Raji (cell line): ENCODE data around the gene LIPT1.
A peak's percentile ranks its signal among the peaks of the same experiment; 100 is the strongest.

Experiments used
- POLR2A ChIP-seq: IDR thresholded peaks from 2 replicates; pipeline ENCODE4 v1.6.1; 2011; ENCODE audit warnings: low read depth, low read length, control low read depth; ENCODE audit not compliant: insufficient read depth

The LIPT1 gene

DNA sequence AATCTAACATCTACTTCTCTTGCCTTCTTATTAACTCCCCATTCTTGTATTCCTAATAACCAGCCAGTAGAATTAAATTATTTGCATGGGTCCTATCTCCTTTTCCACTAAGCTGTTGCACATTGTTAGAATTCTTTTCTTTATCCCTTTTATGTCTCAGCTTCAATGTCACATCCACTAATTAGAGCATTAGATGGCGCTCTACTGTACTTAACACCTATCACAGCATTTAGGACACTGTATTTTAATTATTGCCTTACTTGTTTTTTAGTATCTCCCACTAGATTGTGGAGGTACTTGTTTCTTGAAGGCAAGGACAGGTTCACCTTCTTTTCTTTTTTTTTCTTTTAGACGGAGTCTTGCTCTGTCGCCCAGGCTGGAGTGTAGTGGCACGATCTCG, 3.8 kb downstream of the LIPT1 start:
- TF ChIP-seq POLR2A = no peak

GRCh38 chr2:99159594-99159993, 4.8 kb downstream of the LIPT1 start:
- TF ChIP-seq POLR2A = no peak

GRCh38 chr2:99166218-99166617, 11.5 kb downstream of the LIPT1 start:
- TF ChIP-seq POLR2A = no peak

GRCh38 chr2:99169534-99169933, 14.8 kb downstream of the LIPT1 start:
- no peak for TF ChIP-seq POLR2A

- no peak for TF ChIP-seq POLR2A
Measured at GRCh38 chr2:99171377-99172140, 16.8 kb downstream of the LIPT1 start.

GRCh38 chr2:99180755-99181623, 26.2 kb downstream of the LIPT1 start, which contains the start of the genes MITD1 and MRPL30:
MITD1 (minus strand) TSS chr2:99181058; CDS start chr2:99180981, 77 bp downstream.
MRPL30 (plus strand) TSS chr2:99181184; CDS start chr2:99186204, 5,020 bp downstream.
- TF ChIP-seq POLR2A = peak; percentile 92

DNA sequence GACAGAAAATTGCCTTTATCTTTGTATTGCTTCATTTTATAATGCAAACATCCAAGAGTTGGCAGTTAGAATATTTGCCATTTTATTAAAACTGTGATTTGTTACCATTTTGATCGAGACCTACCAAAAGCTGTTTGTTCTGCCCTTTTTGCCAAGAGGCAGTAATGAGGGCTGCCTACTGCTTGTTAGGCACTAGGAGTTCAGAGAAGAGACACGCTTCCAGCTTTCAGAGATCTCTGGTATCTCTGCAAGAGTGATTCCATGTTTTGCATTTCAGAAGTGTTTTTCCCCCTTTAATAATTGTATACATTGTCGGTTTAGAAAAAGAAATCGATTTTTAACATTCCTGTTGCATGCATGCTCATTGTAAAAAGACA, 26.8 kb downstream of the LIPT1 start:
- TF ChIP-seq POLR2A = no peak

DNA sequence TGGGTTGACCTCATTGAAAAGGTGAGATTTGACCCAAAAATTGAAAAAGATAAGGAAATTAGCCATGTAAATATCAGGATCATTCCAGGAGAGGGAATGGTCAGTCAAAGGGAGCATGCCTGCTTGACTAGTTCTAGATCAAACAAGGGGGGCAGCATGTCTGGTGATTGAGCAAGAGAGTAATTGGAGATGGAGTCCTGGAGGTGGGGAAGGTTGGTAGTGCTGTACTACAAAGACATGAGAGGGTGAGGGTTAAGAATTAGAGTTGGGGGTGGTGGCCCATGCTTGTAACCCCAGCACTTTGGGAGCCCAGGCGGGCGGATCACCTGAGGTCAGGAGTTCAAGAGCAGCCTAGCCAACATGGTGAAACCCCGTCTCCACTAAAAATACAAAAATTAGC, 28.3 kb downstream of the LIPT1 start:
- no peak for TF ChIP-seq POLR2A

- TF ChIP-seq POLR2A = no peak
Measured at GRCh38 chr2:99184811-99185210, 30.0 kb downstream of the LIPT1 start.

- no peak for TF ChIP-seq POLR2A
Measured at GRCh38 chr2:99187011-99187410, 32.2 kb downstream of the LIPT1 start.

DNA sequence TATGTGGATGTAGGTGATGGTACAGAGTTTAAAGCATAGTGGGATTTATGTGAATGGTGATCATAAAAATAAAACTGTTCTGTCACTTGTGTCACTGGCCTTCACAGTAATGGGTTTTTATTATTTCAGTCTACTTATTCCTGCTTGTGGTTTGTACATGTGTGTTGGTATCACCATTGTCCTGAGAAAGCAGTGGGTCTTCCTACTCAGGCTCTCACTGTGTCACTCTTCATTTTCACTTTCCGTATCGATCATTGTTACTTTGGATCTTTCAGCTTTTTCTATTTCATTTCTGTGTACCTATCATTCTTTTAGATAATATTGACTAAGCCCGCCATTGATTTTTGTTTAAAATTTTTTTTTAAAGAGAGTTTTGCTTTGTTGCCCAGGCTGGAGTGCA, 33.6 kb downstream of the LIPT1 start:
- no peak for TF ChIP-seq POLR2A

DNA sequence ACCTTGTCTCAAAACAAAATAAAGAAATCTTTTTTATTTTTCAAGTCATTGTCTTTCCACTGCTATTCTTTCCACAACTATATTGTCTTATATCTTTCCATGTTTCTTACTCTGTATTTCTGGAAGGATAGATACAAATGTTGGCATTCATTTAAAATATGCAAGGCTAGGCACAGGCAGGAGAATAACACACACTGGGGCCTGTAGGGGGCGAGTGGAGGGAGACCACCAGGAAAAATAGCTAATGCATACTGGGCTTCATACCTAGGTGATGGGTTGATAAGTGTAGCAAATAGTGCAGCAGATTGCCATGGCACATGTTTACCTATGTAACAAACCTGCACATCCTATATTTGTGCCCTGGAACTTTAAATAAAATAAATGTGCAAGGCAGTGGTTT, 35.8 kb downstream of the LIPT1 start:
- TF ChIP-seq POLR2A = no peak

DNA sequence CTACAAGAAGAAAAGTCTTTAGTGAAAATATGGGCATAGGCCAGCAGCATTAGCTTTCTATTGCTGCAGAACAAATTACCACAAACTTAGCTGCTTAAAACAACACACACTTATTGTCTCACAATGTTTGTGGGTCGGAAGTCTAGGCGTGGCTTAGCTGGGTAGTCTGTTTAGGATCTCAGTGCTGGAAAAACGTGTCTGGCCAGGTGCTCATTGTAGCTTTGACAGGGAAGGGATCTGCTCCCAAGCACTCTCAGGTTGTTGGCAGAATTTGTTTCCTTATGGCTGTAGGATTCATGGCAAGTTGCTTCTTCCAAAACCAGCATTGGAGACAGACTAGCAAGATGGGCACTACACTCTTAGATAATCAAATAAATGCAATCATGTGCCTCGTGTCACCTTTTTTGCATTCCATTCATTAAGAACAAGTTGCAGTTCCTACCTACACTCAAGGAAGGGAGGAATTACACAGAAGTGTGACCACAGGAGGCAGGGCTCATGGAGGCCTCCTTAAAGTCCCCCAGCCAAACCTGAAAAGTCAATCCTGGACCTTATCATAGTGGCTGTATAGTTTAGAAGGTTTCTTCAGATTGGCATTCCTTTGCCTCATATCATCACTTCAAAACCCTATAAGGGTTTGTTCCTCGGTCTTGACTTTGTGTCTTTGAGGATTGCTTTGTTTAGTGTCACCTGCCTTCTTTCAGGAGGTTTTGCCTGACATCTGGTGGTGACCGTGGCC, 43.5 kb downstream of the LIPT1 start:
- no peak for TF ChIP-seq POLR2A

- no peak for TF ChIP-seq POLR2A
Measured at GRCh38 chr2:99200076-99200800, 45.5 kb downstream of the LIPT1 start.
